Dermis microvascular lymphatic vessel endothelial cell (primary cell): ENCODE results near the gene PTPN4. TPM values are rescaled to one million over a fixed set of nuclear protein-coding genes. Genes with fewer than 3 reads are reported as not detected.
A peak's percentile ranks its signal among the peaks of the same experiment; 100 is the strongest.
"Not testable (repeated sequence)": the region's sequence is repeated elsewhere in the genome, so short reads cannot be mapped to it uniquely, and the experiment has no call there.

Experiments used
- DNase-seq, 2 donors: peaks; one replicate each; pipeline versions ENCODE4 v3.0.0 to v3.0.0-alpha.2; 2010; ENCODE audit warnings: low read depth in 2 of 2
- total RNA-seq: library from RNA; depleted of rRNA; stranded (reverse); fragments of >200 nt; gene quantifications from 2 replicates; pipeline ENCODE4 v1.2.1, GENCODE V29; 2014

Gene PTPN4
- total RNA-seq, 1 donor from 2014 or later = 27.1 TPM

DNA sequence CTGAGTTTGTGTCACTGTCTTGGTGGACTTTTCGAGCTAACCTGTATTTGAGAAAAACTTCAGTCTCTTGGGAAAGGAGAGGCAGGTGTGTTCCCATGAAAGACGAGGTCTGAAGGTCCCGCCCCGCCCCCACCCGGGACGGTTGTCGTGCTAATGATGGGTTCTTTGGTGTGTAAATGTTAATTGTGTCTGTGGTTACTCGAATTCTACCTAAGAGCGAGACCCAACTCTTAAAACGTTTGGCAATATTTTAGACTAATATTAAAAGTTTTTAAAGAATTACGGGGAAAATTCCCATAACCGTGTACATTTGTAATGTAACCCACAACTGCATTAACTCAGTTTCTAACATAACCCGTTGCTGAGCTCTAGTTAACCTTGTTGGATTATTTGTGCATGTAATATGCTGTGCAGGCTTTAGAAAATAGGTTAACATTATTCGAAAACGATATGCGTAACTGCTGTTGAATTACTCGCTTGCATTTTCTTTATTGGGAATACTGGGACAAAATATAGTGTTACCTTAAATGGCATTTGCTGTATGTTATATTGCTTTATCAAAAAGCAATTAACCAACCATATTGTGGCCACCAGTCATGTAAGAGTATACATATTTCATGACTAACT lies 254.0 kb downstream of the PTPN4 start:
- DNase-seq = peak in 1 of 2 donors; percentile 26

DNA sequence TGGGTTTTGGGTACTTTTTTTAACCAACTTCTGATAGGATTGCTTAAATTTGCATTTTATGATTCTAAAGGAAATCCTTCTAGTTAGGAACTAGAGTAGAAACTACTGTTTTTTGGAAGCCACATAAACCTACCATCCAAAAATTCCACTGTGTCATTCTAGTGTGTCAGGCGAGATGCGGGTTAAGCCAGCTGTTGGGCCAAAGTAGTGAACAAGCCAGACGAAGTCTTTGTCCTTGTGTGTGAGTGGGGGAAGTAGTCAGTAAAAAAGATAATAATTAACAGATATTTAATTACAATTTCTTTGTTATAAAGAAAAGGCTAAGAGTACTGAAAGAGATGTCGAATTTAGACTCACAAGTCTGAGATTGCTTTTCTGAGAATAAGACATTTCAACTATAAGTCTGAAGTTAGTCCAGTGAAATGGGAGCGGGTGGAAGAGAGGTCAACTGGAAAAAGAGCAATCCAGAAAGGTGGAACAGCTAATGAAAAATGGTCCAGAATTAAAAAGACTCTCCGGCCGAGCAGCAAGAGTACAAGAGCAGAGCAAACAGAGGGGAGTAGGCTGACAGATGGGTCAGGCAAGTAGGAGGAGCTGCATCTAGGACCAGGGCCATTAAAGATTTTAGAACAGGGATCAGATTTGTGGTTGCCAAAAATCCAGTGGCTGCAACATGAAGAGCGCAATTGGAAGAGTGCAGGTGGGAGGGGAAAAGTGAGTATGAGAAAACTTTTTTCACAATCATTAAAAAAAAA lies 254.7 kb downstream of the PTPN4 start:
- DNase-seq = no peak

- no peak for DNase-seq
Observed at GRCh38 chr2:120016800-120017199, 257.1 kb downstream of the PTPN4 start.

- DNase-seq = peak in 1 of 2 donors; percentile 31
Observed at GRCh38 chr2:120017201-120017600, 257.5 kb downstream of the PTPN4 start.

DNA sequence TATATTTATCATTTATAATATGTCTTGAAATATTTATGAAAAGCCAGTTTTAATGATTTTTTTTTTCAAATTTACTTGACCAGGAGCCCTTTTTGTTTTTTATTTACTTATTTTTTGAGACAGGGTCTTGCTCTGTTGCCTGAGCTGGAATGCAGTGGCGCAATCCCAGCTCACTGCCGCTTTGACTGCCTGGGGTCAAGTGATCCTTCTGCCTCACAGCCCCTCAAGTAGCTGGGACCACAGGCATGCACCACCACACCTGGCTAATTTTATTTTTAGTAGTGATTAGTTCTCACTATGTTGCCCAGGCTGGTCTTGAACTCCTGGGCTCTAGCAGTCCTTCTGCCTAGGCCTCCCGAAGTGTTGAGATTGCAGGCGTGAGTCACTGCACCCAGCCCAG lies 258.8 kb downstream of the PTPN4 start:
- DNase-seq = no peak

GRCh38 chr2:120020554-120020953 lies 260.8 kb downstream of the PTPN4 start:
- no peak for DNase-seq

DNA sequence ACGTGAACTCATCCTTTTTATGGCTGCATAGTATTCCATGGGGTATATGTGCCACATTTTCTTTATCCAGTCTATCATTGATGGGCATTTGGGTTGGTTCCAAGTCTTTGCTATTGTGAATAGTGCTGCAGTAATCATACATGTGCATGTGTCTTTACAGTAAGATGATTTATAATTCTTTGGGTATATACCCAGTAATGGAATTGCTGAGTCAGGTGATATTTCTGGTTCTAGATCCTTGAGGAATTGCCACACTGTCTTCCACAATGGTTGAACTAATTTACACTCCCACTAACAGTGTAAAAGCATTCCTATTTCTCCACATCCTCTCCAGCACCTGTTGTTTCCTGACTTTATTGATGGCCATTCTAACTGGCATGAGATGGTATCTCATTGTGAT lies 262.8 kb downstream of the PTPN4 start:
- DNase-seq = not testable (repeated sequence)

- no peak for DNase-seq
Observed at GRCh38 chr2:120026890-120027289, 267.2 kb downstream of the PTPN4 start.

DNA sequence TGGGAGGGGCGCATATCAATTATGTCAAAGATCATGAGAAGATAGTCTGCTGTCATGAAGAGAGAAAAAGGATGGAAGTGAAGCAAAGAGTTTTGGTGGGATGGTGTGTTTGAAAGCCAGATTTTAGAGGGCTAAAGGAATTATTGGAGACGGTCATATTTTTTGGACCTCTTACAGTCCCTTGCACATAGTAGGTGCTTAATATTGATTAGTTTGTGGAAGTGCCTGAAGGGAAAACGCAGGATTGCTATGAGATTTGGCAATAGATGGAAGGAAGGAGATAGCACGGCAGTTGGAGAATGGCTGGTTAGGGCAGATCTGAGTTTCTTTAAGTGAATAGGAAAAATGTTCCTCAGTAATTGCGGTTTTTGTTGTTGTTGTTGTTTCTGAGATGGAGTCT lies 269.1 kb downstream of the PTPN4 start:
- DNase-seq = no peak

GRCh38 chr2:120029672-120030640 lies 270.2 kb downstream of the PTPN4 start:
- no peak for DNase-seq

GRCh38 chr2:120032297-120032696 lies 272.6 kb downstream of the PTPN4 start:
- DNase-seq = no peak

Other genes starting within 250 kb of the PTPN4 start
- gene SCTR, start 235.4 kb upstream of the PTPN4 start, total RNA-seq = not detected in 2 replicates
- gene CFAP221, start 215.5 kb upstream of the PTPN4 start, total RNA-seq = under 0.01 TPM in 1 of 2 replicates, not detected in the other
- gene TMEM177, start 80.7 kb upstream of the PTPN4 start, total RNA-seq = 7.6 and 9.0 TPM in 2 replicates